NCI-H1105 treated with DMSO at 0.1 percent for 48 hours (cell line): ENCODE results near the gene PPARD.
"Not testable (repeated sequence)": the region's sequence is repeated elsewhere in the genome, so short reads cannot be mapped to it uniquely, and the experiment has no call there.

ENCODE experiments used
- DNase-seq: peaks from one replicate; lab custom pipeline; 2025; lab: John Stamatoyannopoulos, UW

Gene PPARD

GRCh38 chr6:35381132-35381531 is 38.8 kb downstream of the PPARD start:
- DNase-seq, result no peak

GRCh38 chr6:35382015-35382414 is 39.7 kb downstream of the PPARD start:
- DNase-seq, result no peak

GRCh38 chr6:35385457-35386202 is 43.3 kb downstream of the PPARD start:
- no peak for DNase-seq

GRCh38 chr6:35386989-35387388 is 44.6 kb downstream of the PPARD start:
- DNase-seq, result no peak

DNA sequence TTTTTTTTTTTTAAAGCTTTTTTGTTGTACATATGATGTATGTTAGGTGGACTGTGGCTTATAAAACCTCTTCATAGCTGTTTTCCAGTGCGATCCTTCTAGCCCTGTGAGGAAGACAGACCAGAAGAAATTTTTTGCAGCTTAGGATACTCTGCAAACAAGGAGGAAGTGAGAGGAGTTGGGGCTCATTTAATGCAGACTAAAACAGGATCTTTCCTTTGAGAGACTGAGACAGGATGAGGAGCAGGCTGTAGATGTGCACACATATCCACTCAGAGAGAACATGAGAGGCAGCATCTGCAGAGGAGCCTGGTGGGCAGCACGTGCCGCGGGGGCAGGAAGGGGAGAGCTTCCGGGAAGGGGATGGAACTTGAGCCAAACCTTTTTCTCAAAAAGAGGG is 45.7 kb downstream of the PPARD start:
- no peak for DNase-seq

DNA sequence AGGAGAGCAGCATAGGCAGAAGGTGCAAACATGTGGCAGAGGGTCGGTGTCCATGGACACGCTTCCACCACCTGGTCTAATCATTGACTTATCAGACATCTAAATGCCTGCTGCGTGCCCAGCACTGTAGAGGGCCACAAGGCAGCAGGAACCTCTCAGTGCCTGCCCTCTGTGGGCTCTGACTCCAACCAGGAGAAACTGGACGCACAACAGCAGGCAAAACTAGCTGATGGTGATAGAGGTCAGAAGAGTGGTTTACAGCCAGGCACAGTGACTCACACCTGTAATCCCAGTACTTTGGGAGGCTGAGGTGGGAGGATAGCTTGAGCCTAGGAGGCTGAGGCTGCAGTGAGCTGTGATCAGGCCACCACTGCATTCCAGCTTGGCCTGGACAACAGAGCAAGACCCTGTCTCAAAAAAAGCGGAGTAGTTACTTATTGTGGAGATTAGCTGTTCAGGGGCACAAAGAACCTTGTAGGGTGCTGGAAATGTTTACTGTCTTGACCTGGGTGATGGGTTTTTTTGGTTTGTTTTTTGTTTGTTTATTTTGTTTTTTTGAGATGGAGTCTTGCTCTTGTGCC is 46.5 kb downstream of the PPARD start:
- no peak for DNase-seq

- not testable (repeated sequence) for DNase-seq
Observed at GRCh38 chr6:35389386-35389785, 47.0 kb downstream of the PPARD start.

GRCh38 chr6:35391240-35391968 is 49.0 kb downstream of the PPARD start:
- no peak for DNase-seq

GRCh38 chr6:35392111-35392702 is 49.8 kb downstream of the PPARD start:
- peak; percentile 22 for DNase-seq

GRCh38 chr6:35392773-35393672 is 50.7 kb downstream of the PPARD start:
- DNase-seq, result no peak

GRCh38 chr6:35396991-35397390 is 54.6 kb downstream of the PPARD start:
- DNase-seq, result no peak

GRCh38 chr6:35397806-35398418 is 55.6 kb downstream of the PPARD start:
- no peak for DNase-seq

DNA sequence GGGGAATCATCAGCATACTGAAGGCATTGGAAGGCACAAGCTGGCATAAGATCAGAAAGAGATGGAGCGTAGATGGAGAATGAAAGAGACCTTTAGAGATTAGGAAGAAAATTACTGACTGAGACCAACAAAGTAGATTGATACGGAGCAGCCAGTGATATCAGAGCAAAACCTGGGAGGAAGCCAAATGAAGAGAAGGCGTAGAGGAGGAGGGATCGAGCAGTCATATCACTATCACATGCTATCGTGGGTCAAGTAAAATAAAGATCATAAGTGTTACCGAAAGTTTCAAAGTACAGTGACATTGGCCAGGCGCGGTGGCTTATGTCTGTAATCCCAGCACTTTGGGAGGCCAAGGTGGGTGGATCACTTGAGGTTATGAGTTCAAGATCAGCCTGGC is 56.2 kb downstream of the PPARD start:
- no peak for DNase-seq

GRCh38 chr6:35400111-35400510 is 57.8 kb downstream of the PPARD start:
- no peak for DNase-seq

GRCh38 chr6:35400901-35401311 is 58.5 kb downstream of the PPARD start:
- DNase-seq, result peak; percentile 3

DNA sequence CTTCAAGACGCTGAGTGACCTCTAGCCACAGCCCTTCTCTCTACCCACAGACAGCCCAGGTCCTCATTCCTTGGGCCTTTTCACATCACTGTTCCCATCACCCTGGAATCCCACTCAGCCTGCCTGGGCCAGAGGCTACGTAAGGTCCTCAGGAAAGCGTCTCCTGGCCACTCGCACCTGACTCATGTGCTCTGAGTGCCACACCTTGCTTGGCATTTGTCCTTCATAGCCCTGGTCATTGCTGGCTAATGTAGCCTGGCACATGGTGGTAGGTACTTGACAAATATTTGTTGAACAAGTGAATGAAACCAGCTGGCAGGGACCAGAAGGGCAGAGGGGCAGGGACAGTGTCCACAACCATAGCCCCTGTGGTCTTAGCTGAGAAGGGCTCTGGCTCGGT is 59.2 kb downstream of the PPARD start:
- DNase-seq, result no peak

- DNase-seq, result no peak
Observed at GRCh38 chr6:35402136-35402855, 59.9 kb downstream of the PPARD start.

- DNase-seq, result no peak
Observed at GRCh38 chr6:35402856-35403191, 60.5 kb downstream of the PPARD start.

- DNase-seq, result no peak
Observed at GRCh38 chr6:35403544-35404442, 61.4 kb downstream of the PPARD start.
